ENCODE measurements around the gene CARS1.

- TF ChIP-seq FOXM1 (IDR thresholded peaks at IDR 0.05; ENCODE audit: borderline replicate concordance) (no peak), FOXK2 (IDR thresholded peaks at IDR 0.05) (no peak), SP1 (IDR thresholded peaks at IDR 0.05) (no peak)
Measured at GRCh38 chr11:2961080-2961479, 96.1 kb downstream of the CARS1 start.
